GM23338 (cell line): Measurements from ENCODE around the gene GTSF1L. TPM values are rescaled to one million over a fixed set of nuclear protein-coding genes. Genes with fewer than 3 reads are reported as not detected.
A peak's percentile ranks its signal among the peaks of the same experiment; 100 is the strongest.

Experiments
- ATAC-seq: fragments of 200-7000 bp; cut with Tn5 transposase; 3 replicates; pipeline ENCODE4 v1.9.1; 2020
- DNase-seq: peaks from one replicate; pipeline ENCODE4 v3.0.0-alpha.2; 2015; ENCODE audit warnings: low spot score
- H2AFZ ChIP-seq: fragments of 200-600 bp; sonication (generic); 2 replicates; pipeline ENCODE4 v1.8.0; 2016; ENCODE audit warnings: antibody characterized with exemption, mild to moderate bottlenecking, moderate library complexity
- H3F3A ChIP-seq: fragments of 200-600 bp; sonication (generic); replicated peaks from 2 replicates; pipeline ENCODE4 v1.8.0; 2017; ENCODE audit warnings: antibody characterized with exemption, mixed run types, low read depth
- H3K27ac ChIP-seq: fragments of 200-600 bp; sonication (generic); 2 replicates; pipeline ENCODE4 v1.6.1; 2016; ENCODE audit warnings: low read depth
- H3K27me3 ChIP-seq: fragments of 200-600 bp; sonication (generic); 2 replicates; pipeline ENCODE4 v1.8.0; 2016; ENCODE audit warnings: mild to moderate bottlenecking, mixed run types, moderate library complexity; ENCODE audit not compliant: insufficient read depth
- H3K36me3 ChIP-seq: fragments of 200-600 bp; sonication (generic); 2 replicates; pipeline ENCODE4 v1.8.0; 2016; ENCODE audit warnings: mild to moderate bottlenecking; ENCODE audit not compliant: insufficient read depth
- H3K4me1 ChIP-seq: fragments of 200-600 bp; sonication (generic); 2 replicates; pipeline ENCODE4 v1.8.0; 2016; ENCODE audit warnings: mild to moderate bottlenecking, moderate library complexity; ENCODE audit not compliant: insufficient read depth
- H3K4me2 ChIP-seq: fragments of 200-600 bp; sonication (generic); 2 replicates; pipeline ENCODE4 v1.7.1; 2017; ENCODE audit warnings: mixed run types
- H3K4me3 ChIP-seq: fragments of 200-600 bp; sonication (generic); 2 replicates; pipeline ENCODE4 v1.6.1; 2016; ENCODE audit warnings: mixed run types
- H3K79me2 ChIP-seq: fragments of 200-600 bp; sonication (generic); replicated peaks from 2 replicates; pipeline ENCODE4 v1.8.0; 2017; ENCODE audit warnings: mild to moderate bottlenecking; ENCODE audit not compliant: insufficient read depth
- H3K9me2 ChIP-seq: fragments of 200-600 bp; sonication (generic); 2 replicates; pipeline ENCODE4 v1.8.0; 2017; ENCODE audit not compliant: insufficient read depth
- H4K20me1 ChIP-seq: fragments of 200-600 bp; sonication (generic); replicated peaks from 2 replicates; pipeline ENCODE4 v1.8.0; 2017; ENCODE audit warnings: mild to moderate bottlenecking; ENCODE audit not compliant: insufficient read depth
- H3K27ac Mint-ChIP-seq: 2 replicates; pipeline ENCODE4 v1.8.0; 2020; ENCODE audit warnings: inconsistent platforms, mild to moderate bottlenecking, moderate library complexity, mixed read lengths
- H3K27me3 Mint-ChIP-seq: 3 replicates; pipeline ENCODE4 v1.8.0; 2022; ENCODE audit warnings: low read depth, mild to moderate bottlenecking, moderate library complexity, mixed read lengths, inconsistent platforms; ENCODE audit not compliant: insufficient read depth, poor library complexity
- H3K36me3 Mint-ChIP-seq: 3 replicates; pipeline ENCODE4 v1.8.0; 2021; ENCODE audit warnings: low read depth, mild to moderate bottlenecking, inconsistent platforms, moderate library complexity, mixed read lengths
- H3K4me1 Mint-ChIP-seq: 3 replicates; pipeline ENCODE4 v1.8.0; 2020; ENCODE audit warnings: mild to moderate bottlenecking, inconsistent platforms, mixed read lengths
- H3K4me3 Mint-ChIP-seq: 3 replicates; pipeline ENCODE4 v1.8.0; 2021; ENCODE audit warnings: moderate library complexity, mild to moderate bottlenecking, inconsistent platforms, mixed read lengths
- H3K9me3 Mint-ChIP-seq: 3 replicates; pipeline ENCODE4 v1.8.0; 2020; ENCODE audit warnings: moderate library complexity, mild to moderate bottlenecking, inconsistent platforms, mixed read lengths
- CREB1 ChIP-seq: fragments of 250-450 bp; sonication (Bioruptor Pico); IDR thresholded peaks from 2 replicates; pipeline ENCODE4 v1.5.0; 2020; ENCODE audit warnings: low read depth, mild to moderate bottlenecking, moderate library complexity
- ETS1 ChIP-seq: IDR thresholded peaks from 2 replicates; pipeline ENCODE4 v1.6.1; 2016; ENCODE audit warnings: antibody characterized with exemption
- EZH2 ChIP-seq: fragments of 200-600 bp; sonication (generic); IDR thresholded peaks from one replicate; pipeline ENCODE4 v1.8.0; 2017; ENCODE audit warnings: antibody characterized with exemption, mild to moderate bottlenecking, low read depth; ENCODE audit not compliant: unreplicated experiment
- EZH2phosphoT487 ChIP-seq: fragments of 200-600 bp; sonication (generic); IDR thresholded peaks from one replicate; pipeline ENCODE4 v1.8.1; 2018; ENCODE audit warnings: antibody characterized with exemption; ENCODE audit not compliant: unreplicated experiment
- JUNB ChIP-seq: IDR thresholded peaks from one replicate; pipeline ENCODE4 v1.6.1; 2016; ENCODE audit warnings: antibody characterized with exemption; ENCODE audit not compliant: unreplicated experiment
- NANOG ChIP-seq: IDR thresholded peaks from 2 replicates; pipeline ENCODE4 v1.6.1; 2016; ENCODE audit warnings: antibody characterized with exemption, borderline replicate concordance
- POLR2AphosphoS5 ChIP-seq: IDR thresholded peaks from 2 replicates; pipeline ENCODE4 v1.6.1; 2016; ENCODE audit warnings: antibody characterized with exemption, low read depth
- REST ChIP-seq: IDR thresholded peaks from one replicate; pipeline ENCODE4 v1.6.1; 2018; ENCODE audit warnings: antibody characterized with exemption; ENCODE audit not compliant: unreplicated experiment
- STAT1 ChIP-seq: IDR thresholded peaks from one replicate; pipeline ENCODE4 v1.6.1; 2016; ENCODE audit warnings: antibody characterized with exemption; ENCODE audit not compliant: unreplicated experiment
- ZNF114 ChIP-seq: fragments of 250-450 bp; sonication (Bioruptor Pico); IDR thresholded peaks from 2 replicates; pipeline ENCODE4 v1.5.0; 2020; ENCODE audit warnings: mild to moderate bottlenecking, moderate library complexity
- ZNF331 ChIP-seq: fragments of 250-450 bp; sonication (Bioruptor Pico); IDR thresholded peaks from 2 replicates; pipeline ENCODE4 v1.5.0; 2020; ENCODE audit warnings: low read depth, mild to moderate bottlenecking, moderate library complexity
- polyA plus RNA-seq: library from polyadenylated mRNA; unstranded; fragments of >200 nt; fragmentation: Nextera tagmentation; extraction: Ambion mirVana; gene quantifications from 2 replicates; pipeline ENCODE4 v1.2.1, GENCODE V29; 2016
- total RNA-seq: library from RNA; depleted of rRNA; stranded (reverse); fragments of >200 nt; shearing (Covaris generic); gene quantifications from 2 replicates; pipeline ENCODE4 v1.2.3, GENCODE V29; 2014
- TF ChIP-seq, protein P1 (sequence below), 2 experiments: fragments of 200-600 bp in 1 of 2; sonication (generic) in 1 of 2; conservative IDR thresholded peaks; 2 replicates each; pipeline versions ENCODE4 v1.5.1 to v1.6.1; 2016 to 2017; ENCODE audit warnings: antibody characterized with exemption in 2 of 2, low read depth in 2 of 2, mild to moderate bottlenecking in 2 of 2, moderate library complexity in 1 of 2
- TF ChIP-seq, protein P2 (sequence below): fragments of 250-450 bp; sonication (Bioruptor Pico); IDR thresholded peaks from 2 replicates; pipeline ENCODE4 v1.5.0; 2020; ENCODE audit warnings: mild to moderate bottlenecking, moderate library complexity

GTSF1L gene
- total and polyA plus RNA-seq, 2 experiments from 2014 or later: not detected

GRCh38 chr20:43739148-43739749 lies 12.4 kb upstream of the GTSF1L start:
- ATAC-seq (no peak), DNase-seq (no peak)
- H3K9me2 ChIP-seq: peaks cover 7% of the 10 kb centered on the region; the same call in 1 of the 2 replicates
- TF ChIP-seq ZNF331 (CRISPR knock-in tag) (no peak), STAT1 (no peak), EZH2 (no peak), POLR2AphosphoS5 (no peak), JUNB (no peak), EZH2phosphoT487 (no peak), NANOG (no peak), ETS1 (no peak), ZNF114 (CRISPR knock-in tag) (no peak), REST (no peak), CREB1 (CRISPR knock-in tag) (no peak)
- TF ChIP-seq, protein P1, sequence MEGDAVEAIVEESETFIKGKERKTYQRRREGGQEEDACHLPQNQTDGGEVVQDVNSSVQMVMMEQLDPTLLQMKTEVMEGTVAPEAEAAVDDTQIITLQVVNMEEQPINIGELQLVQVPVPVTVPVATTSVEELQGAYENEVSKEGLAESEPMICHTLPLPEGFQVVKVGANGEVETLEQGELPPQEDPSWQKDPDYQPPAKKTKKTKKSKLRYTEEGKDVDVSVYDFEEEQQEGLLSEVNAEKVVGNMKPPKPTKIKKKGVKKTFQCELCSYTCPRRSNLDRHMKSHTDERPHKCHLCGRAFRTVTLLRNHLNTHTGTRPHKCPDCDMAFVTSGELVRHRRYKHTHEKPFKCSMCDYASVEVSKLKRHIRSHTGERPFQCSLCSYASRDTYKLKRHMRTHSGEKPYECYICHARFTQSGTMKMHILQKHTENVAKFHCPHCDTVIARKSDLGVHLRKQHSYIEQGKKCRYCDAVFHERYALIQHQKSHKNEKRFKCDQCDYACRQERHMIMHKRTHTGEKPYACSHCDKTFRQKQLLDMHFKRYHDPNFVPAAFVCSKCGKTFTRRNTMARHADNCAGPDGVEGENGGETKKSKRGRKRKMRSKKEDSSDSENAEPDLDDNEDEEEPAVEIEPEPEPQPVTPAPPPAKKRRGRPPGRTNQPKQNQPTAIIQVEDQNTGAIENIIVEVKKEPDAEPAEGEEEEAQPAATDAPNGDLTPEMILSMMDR (conservative IDR thresholded peaks at IDR 0.05; ENCODE audit: low read depth in 2 of 2): no peak
- TF ChIP-seq, protein P2, sequence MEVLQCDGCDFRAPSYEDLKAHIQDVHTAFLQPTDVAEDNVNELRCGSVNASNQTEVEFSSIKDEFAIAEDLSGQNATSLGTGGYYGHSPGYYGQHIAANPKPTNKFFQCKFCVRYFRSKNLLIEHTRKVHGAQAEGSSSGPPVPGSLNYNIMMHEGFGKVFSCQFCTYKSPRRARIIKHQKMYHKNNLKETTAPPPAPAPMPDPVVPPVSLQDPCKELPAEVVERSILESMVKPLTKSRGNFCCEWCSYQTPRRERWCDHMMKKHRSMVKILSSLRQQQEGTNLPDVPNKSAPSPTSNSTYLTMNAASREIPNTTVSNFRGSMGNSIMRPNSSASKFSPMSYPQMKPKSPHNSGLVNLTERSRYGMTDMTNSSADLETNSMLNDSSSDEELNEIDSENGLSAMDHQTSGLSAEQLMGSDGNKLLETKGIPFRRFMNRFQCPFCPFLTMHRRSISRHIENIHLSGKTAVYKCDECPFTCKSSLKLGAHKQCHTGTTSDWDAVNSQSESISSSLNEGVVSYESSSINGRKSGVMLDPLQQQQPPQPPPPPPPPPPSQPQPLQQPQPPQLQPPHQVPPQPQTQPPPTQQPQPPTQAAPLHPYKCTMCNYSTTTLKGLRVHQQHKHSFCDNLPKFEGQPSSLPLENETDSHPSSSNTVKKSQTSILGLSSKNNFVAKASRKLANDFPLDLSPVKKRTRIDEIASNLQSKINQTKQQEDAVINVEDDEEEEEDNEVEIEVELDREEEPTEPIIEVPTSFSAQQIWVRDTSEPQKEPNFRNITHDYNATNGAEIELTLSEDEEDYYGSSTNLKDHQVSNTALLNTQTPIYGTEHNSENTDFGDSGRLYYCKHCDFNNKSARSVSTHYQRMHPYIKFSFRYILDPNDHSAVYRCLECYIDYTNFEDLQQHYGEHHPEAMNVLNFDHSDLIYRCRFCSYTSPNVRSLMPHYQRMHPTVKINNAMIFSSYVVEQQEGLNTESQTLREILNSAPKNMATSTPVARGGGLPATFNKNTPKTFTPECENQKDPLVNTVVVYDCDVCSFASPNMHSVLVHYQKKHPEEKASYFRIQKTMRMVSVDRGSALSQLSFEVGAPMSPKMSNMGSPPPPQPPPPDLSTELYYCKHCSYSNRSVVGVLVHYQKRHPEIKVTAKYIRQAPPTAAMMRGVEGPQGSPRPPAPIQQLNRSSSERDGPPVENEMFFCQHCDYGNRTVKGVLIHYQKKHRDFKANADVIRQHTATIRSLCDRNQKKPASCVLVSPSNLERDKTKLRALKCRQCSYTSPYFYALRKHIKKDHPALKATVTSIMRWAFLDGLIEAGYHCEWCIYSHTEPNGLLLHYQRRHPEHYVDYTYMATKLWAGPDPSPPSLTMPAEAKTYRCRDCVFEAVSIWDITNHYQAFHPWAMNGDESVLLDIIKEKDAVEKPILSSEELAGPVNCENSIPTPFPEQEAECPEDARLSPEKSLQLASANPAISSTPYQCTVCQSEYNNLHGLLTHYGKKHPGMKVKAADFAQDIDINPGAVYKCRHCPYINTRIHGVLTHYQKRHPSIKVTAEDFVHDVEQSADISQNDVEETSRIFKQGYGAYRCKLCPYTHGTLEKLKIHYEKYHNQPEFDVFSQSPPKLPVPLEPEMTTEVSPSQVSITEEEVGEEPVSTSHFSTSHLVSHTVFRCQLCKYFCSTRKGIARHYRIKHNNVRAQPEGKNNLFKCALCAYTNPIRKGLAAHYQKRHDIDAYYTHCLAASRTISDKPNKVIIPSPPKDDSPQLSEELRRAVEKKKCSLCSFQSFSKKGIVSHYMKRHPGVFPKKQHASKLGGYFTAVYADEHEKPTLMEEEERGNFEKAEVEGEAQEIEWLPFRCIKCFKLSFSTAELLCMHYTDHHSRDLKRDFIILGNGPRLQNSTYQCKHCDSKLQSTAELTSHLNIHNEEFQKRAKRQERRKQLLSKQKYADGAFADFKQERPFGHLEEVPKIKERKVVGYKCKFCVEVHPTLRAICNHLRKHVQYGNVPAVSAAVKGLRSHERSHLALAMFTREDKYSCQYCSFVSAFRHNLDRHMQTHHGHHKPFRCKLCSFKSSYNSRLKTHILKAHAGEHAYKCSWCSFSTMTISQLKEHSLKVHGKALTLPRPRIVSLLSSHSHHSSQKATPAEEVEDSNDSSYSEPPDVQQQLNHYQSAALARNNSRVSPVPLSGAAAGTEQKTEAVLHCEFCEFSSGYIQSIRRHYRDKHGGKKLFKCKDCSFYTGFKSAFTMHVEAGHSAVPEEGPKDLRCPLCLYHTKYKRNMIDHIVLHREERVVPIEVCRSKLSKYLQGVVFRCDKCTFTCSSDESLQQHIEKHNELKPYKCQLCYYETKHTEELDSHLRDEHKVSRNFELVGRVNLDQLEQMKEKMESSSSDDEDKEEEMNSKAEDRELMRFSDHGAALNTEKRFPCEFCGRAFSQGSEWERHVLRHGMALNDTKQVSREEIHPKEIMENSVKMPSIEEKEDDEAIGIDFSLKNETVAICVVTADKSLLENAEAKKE: no peak
- Mint-ChIP-seq H3K27me3 (peaks cover 8% of the 10 kb centered on the region), H3K9me3 (no peaks in the 10 kb centered on the region; the same call in 2 of the 3 replicates), H3K27ac (no peak overlapping the region), H3K4me3 (no peak overlapping the region), H3K4me1 (0 out of 3 replicates have a peak, but pooled peaks cover under 1% of the 10 kb centered on the region), H3K36me3 (no peaks in the 10 kb centered on the region)
- no peak overlapping the region for H3K27ac ChIP-seq
- H4K20me1 ChIP-seq: no peaks in the 10 kb centered on the region
- H3K79me2 ChIP-seq: no peaks in the 10 kb centered on the region
- H3K27me3 ChIP-seq: no peaks in the 10 kb centered on the region
- no peak overlapping the region for H3K4me3 ChIP-seq
- no peaks in the 10 kb centered on the region for H3K4me1 ChIP-seq
- H2AFZ ChIP-seq: 0 out of 2 replicates have a peak overlapping the region, but pooled peaks have one; percentile 23
- H3K36me3 ChIP-seq: no peaks in the 10 kb centered on the region
- no peaks in the 10 kb centered on the region for H3F3A ChIP-seq
- no peak overlapping the region for H3K4me2 ChIP-seq
